H1 (cell line): ENCODE measurements around the gene ERC1. TPM values are rescaled to one million over a fixed set of nuclear protein-coding genes. Genes with fewer than 3 reads are reported as not detected.

Source experiments
- CTCF ChIA-PET: fragments of 300-600 bp; sonication (Branson Sonifier 250); formaldehyde crosslinking; loops from one replicate; lab custom pipeline; 2021; ENCODE audit not compliant: partially characterized antibody; lab: Charles Lee
- POLR2A ChIA-PET: fragments of 300-600 bp; sonication (Branson Sonifier 250); formaldehyde crosslinking; loops from one replicate; lab custom pipeline; 2021; ENCODE audit warnings: inconsistent platforms; ENCODE audit not compliant: partially characterized antibody; lab: Charles Lee
- DNase-seq, 2 experiments: peaks; one replicate each; pipeline versions ENCODE4 v3.0.0 to v3.0.0-alpha.2; 2010 to 2022; ENCODE audit warnings: low spot score in 2 of 2, low read depth in 1 of 2, mixed read lengths in 1 of 2
- FAIRE-seq: peaks from 2 replicates; lab custom pipeline; 2011; peaks lifted over from hg19 to GRCh38; lab: Jason Lieb, UNC
- H2AFZ ChIP-seq: 2 replicates; pipeline ENCODE4 v1.8.1; 2012; ENCODE audit warnings: low read length, inconsistent platforms
- H2AK5ac ChIP-seq: 2 replicates; pipeline ENCODE4 v1.6.1; 2013; ENCODE audit warnings: low read depth, low read length
- H2BK120ac ChIP-seq: replicated peaks from 2 replicates; pipeline ENCODE3; 2013; ENCODE audit warnings: low read depth, low read length, inconsistent platforms
- H2BK12ac ChIP-seq: 2 replicates; pipeline ENCODE4 v1.6.1; 2013; ENCODE audit warnings: low read depth, low read length
- H2BK15ac ChIP-seq: 2 replicates; pipeline ENCODE4 v1.6.1; 2013; ENCODE audit warnings: low read length
- H2BK20ac ChIP-seq: 2 replicates; pipeline ENCODE4 v1.6.1; 2013; ENCODE audit warnings: low read length
- H2BK5ac ChIP-seq: 2 replicates; pipeline ENCODE4 v1.6.1; 2013; ENCODE audit warnings: low read depth, low read length
- H3K14ac ChIP-seq: 2 replicates; pipeline ENCODE4 v1.6.1; 2013; ENCODE audit warnings: inconsistent platforms; ENCODE audit not compliant: insufficient read length
- H3K18ac ChIP-seq: 2 replicates; pipeline ENCODE4 v1.6.1; 2013; ENCODE audit warnings: low read length; ENCODE audit errors: extremely low read depth
- H3K23ac ChIP-seq: 2 replicates; pipeline ENCODE4 v1.6.1; 2013; ENCODE audit warnings: inconsistent platforms; ENCODE audit not compliant: insufficient read length
- H3K23me2 ChIP-seq: 2 replicates; pipeline ENCODE4 v1.6.1; 2013; ENCODE audit warnings: low read depth, low read length
- H3K27ac ChIP-seq: 2 replicates; pipeline ENCODE4 v1.6.1; 2011; ENCODE audit warnings: low read depth, low read length, inconsistent platforms
- H3K27me3 ChIP-seq, 4 experiments: replicated peaks in 1 of 4; 1 replicate in 1 of 4; 2 replicates in 3 of 4; pipeline versions ENCODE4 v1.6.1 to v1.8.1; 2011 to 2013; ENCODE audit warnings: low read length in 3 of 4, mild to moderate bottlenecking in 3 of 4, inconsistent platforms in 2 of 4, mixed read lengths in 2 of 4, moderate library complexity in 1 of 4; ENCODE audit not compliant: control insufficient read depth in 3 of 4, insufficient read depth in 3 of 4; ENCODE audit errors: extremely low read depth in 1 of 4
- H3K36me3 ChIP-seq, 4 experiments: 2 replicates each; pipeline versions ENCODE4 v1.6.1 to v1.8.1; 2011 to 2013; ENCODE audit warnings: mild to moderate bottlenecking in 4 of 4, low read length in 3 of 4, moderate library complexity in 2 of 4, control low read depth in 1 of 4, inconsistent platforms in 1 of 4; ENCODE audit not compliant: insufficient read depth in 4 of 4, control insufficient read depth in 2 of 4
- H3K4ac ChIP-seq: replicated peaks from 2 replicates; pipeline ENCODE3; 2013; ENCODE audit warnings: low read length, low read depth, mixed read lengths, inconsistent platforms; ENCODE audit not compliant: insufficient read length
- H3K4me1 ChIP-seq, 4 experiments: replicated peaks in 1 of 4; 1 replicate in 1 of 4; 2 replicates in 3 of 4; pipeline versions ENCODE4 v1.6.1 to v1.8.1; 2011 to 2013; ENCODE audit warnings: low read length in 3 of 4, inconsistent platforms in 2 of 4, mixed read lengths in 1 of 4; ENCODE audit not compliant: insufficient read depth in 4 of 4, control insufficient read depth in 3 of 4
- H3K4me2 ChIP-seq, 2 experiments: 2 replicates each; pipeline versions ENCODE4 v1.6.1 to v1.8.1; 2011 to 2013; ENCODE audit warnings: low read depth in 2 of 2, low read length in 2 of 2, control low read depth in 1 of 2, inconsistent platforms in 1 of 2, mild to moderate bottlenecking in 1 of 2; ENCODE audit not compliant: insufficient read depth in 1 of 2
- H3K4me3 ChIP-seq, 4 experiments: fragments of 200-600, 300-600 bp in 1 of 4; sonication (generic), shearing (Covaris generic), sonication (Bioruptor Twin) in 1 of 4; 2 replicates each; pipeline versions ENCODE4 v1.5.1 to v1.8.1; 2011 to 2016; ENCODE audit warnings: low read length in 4 of 4, low read depth in 3 of 4, control low read depth in 2 of 4, inconsistent platforms in 2 of 4, mild to moderate bottlenecking in 2 of 4, mixed read lengths in 1 of 4, moderate library complexity in 1 of 4; ENCODE audit not compliant: insufficient read depth in 2 of 4; ENCODE audit errors: extremely low read depth in 1 of 4
- H3K56ac ChIP-seq: replicated peaks from 2 replicates; pipeline ENCODE3; 2013; ENCODE audit warnings: low read depth, mild to moderate bottlenecking, mixed read lengths, low read length, inconsistent platforms; ENCODE audit not compliant: insufficient read length
- H3K79me1 ChIP-seq: 2 replicates; pipeline ENCODE4 v1.6.1; 2013; ENCODE audit warnings: low read depth, low read length, control low read depth
- H3K79me2 ChIP-seq, 2 experiments: 2 replicates each; pipeline versions ENCODE4 v1.6.1 to v1.8.1; 2012 to 2013; ENCODE audit warnings: low read length in 2 of 2, mild to moderate bottlenecking in 2 of 2, inconsistent platforms in 1 of 2; ENCODE audit not compliant: insufficient read depth in 2 of 2, control insufficient read depth in 1 of 2
- H3K9ac ChIP-seq, 4 experiments: replicated peaks in 1 of 4; 1 replicate in 1 of 4; 2 replicates in 3 of 4; pipeline versions ENCODE4 v1.6.1 to v1.8.1; 2011 to 2013; ENCODE audit warnings: low read depth in 3 of 4, low read length in 3 of 4, control low read depth in 2 of 4, mild to moderate bottlenecking in 2 of 4, moderate library complexity in 2 of 4, inconsistent platforms in 1 of 4; ENCODE audit errors: extremely low read depth in 1 of 4
- H3K9me3 ChIP-seq, 2 experiments: 2 replicates each; pipeline versions ENCODE4 v1.6.1 to v1.8.1; 2012 to 2013; ENCODE audit warnings: mild to moderate bottlenecking in 2 of 2, moderate library complexity in 2 of 2, control low read depth in 1 of 2, inconsistent platforms in 1 of 2, low read depth in 1 of 2, low read length in 1 of 2, mixed read lengths in 1 of 2; ENCODE audit not compliant: insufficient read depth in 2 of 2
- H4K20me1 ChIP-seq, 2 experiments: replicated peaks in 1 of 2; 2 replicates each; pipeline versions ENCODE3 to v1.8.1; 2011 to 2013; ENCODE audit warnings: inconsistent platforms in 2 of 2, low read length in 2 of 2, mild to moderate bottlenecking in 1 of 2; ENCODE audit not compliant: insufficient read depth in 2 of 2, control insufficient read depth in 1 of 2
- H4K5ac ChIP-seq: 2 replicates; pipeline ENCODE4 v1.6.1; 2013; ENCODE audit warnings: low read length, low read depth, mixed read lengths, inconsistent platforms; ENCODE audit not compliant: insufficient read length
- H4K8ac ChIP-seq: 2 replicates; pipeline ENCODE4 v1.8.0; 2013; ENCODE audit warnings: mild to moderate bottlenecking, moderate library complexity, low read length, inconsistent platforms; ENCODE audit not compliant: insufficient read depth; ENCODE audit errors: extremely low read depth
- H4K91ac ChIP-seq: replicated peaks from 2 replicates; pipeline ENCODE3; 2013; ENCODE audit warnings: low read length, mixed read lengths, inconsistent platforms; ENCODE audit not compliant: insufficient read length
- BACH1 ChIP-seq: IDR thresholded peaks from 2 replicates; pipeline ENCODE4 v1.6.1; 2012; ENCODE audit warnings: low read length, improper control_type of control experiment
- CHD1 ChIP-seq: IDR thresholded peaks from 2 replicates; pipeline ENCODE4 v1.6.1; 2012; ENCODE audit warnings: low read depth, low read length, improper control_type of control experiment
- CTBP2 ChIP-seq: IDR thresholded peaks from 2 replicates; pipeline ENCODE4 v1.7.0; 2011; ENCODE audit warnings: borderline replicate concordance, mild to moderate bottlenecking, moderate library complexity, mixed read lengths, low read length; ENCODE audit not compliant: insufficient read depth, insufficient read length
- EGR1 ChIP-seq: IDR thresholded peaks from 2 replicates; pipeline ENCODE4 v1.6.1; 2011; ENCODE audit warnings: low read depth, low read length, borderline replicate concordance
- EP300 ChIP-seq, 2 experiments: IDR thresholded peaks; 1 replicate in 1 of 2; 2 replicates in 1 of 2; pipeline ENCODE4 v1.6.1; 2011 to 2012; ENCODE audit warnings: low read depth in 2 of 2, low read length in 2 of 2, mild to moderate bottlenecking in 2 of 2, borderline replicate concordance in 1 of 2, inconsistent platforms in 1 of 2, moderate library complexity in 1 of 2
- KDM4A ChIP-seq: IDR thresholded peaks from one replicate; pipeline ENCODE4 v1.7.1; 2012; ENCODE audit warnings: low read depth, mild to moderate bottlenecking, moderate library complexity, low read length, inconsistent platforms; ENCODE audit not compliant: severe bottlenecking
- SIRT6 ChIP-seq: IDR thresholded peaks from one replicate; pipeline ENCODE4 v1.7.1; 2012; ENCODE audit warnings: low read length, inconsistent platforms
- ZNF274 ChIP-seq: IDR thresholded peaks from 2 replicates; pipeline ENCODE4 v1.7.0; 2012; ENCODE audit warnings: low read length, borderline replicate concordance; ENCODE audit errors: extremely low read depth
- WGBS, 2 experiments: shearing (Covaris generic) in 1 of 2; methylation state at CpG; one replicate each; pipeline versions ENCODE4 v1.1.6 to v1.1.7; 2013 to 2015; ENCODE audit warnings: low lambda C conversion rate in 2 of 2, mixed read lengths in 2 of 2, inconsistent platforms in 1 of 2, low coverage in 1 of 2, missing lambda C conversion rate in 1 of 2; ENCODE audit not compliant: insufficient replicate concordance in 2 of 2, insufficient coverage in 1 of 2, insufficient read length in 1 of 2; ENCODE audit errors: extremely low coverage in 1 of 2, missing lambda C conversion rate in 1 of 2; 5-methylcytosine and 5-hydroxymethylcytosine counted together
- polyA plus RNA-seq, 7 experiments: library from polyadenylated mRNA; depleted of rRNA in 3 of 7; stranded (reverse) in 5 of 7; unstranded in 2 of 7; fragments of >200 nt in 5 of 7; fragments of 200-250 nt in 2 of 7; gene quantifications; 1 replicate in 5 of 7; 2 replicates in 1 of 7; 4 replicates in 1 of 7; pipeline versions ENCODE4 v1.2.1 to v1.2.3, GENCODE V29; 2011 to 2013; ENCODE audit warnings: missing spikeins in 2 of 7, mixed read lengths in 2 of 7
- total RNA-seq: library from RNA; stranded (reverse); fragmentation: NEBNext Ultra II Directional; extraction: Animal tissue kit (Norgen Biotek cat#: 25700); gene quantifications from 2 replicates; pipeline ENCODE4 v1.2.1, GENCODE V29; 2021

The ERC1 gene
- total and polyA plus RNA-seq, 2 of the 8 experiments (the other 6 are each of a cell fraction or from before 2014, with no cell fraction given): 7.8 to 45.7 TPM

DNA sequence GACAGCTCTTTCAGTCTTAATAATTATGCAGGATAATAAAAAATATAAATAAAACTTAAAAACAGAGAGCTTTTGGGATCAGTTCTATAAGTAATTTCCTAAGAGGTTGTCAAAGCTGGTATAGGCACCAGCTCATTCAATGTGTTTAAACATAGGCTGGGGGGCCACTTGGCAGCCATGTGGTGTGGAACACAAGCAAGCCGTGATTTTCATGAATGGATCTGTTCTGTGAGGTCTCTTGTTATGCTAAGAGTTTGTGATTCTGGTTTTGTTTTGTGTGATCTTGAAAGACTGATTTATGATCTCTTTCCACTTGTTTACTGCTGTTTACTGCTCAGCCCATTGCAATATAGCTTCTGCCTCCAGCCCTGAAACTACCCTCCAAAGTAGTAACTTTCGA is 362.4 kb downstream of the ERC1 start:
- Histone ChIP-seq H3K79me1 (no peaks in the 10 kb centered on the region), H3K27me3 (no peaks in the 10 kb centered on the region), H3K4me1 (no peaks in the 10 kb centered on the region), H3K23ac (no peak overlapping the region), H3K23me2 (no peaks in the 10 kb centered on the region), H3K9me3 (no peaks in the 10 kb centered on the region), H2BK120ac (no peak overlapping the region), H3K9ac (no peak overlapping the region), H4K20me1 (peaks cover 0 to 2% of the 10 kb centered on the region in 2 experiments), H3K4me2 (no peak overlapping the region), H4K91ac (no peak overlapping the region), H3K4me3 (no peak overlapping the region), H2AK5ac (no peak overlapping the region), H3K36me3 (no peaks in the 10 kb centered on the region), H3K56ac (no peak overlapping the region), H4K8ac (no peak overlapping the region), H2BK20ac (no peak overlapping the region), H3K18ac (no peak overlapping the region), H2BK15ac (no peak overlapping the region), H2BK5ac (no peak overlapping the region), H2AFZ (no peak overlapping the region), H3K4ac (no peak overlapping the region), H3K79me2 (no peaks in the 10 kb centered on the region), H2BK12ac (no peak overlapping the region), H3K14ac (no peak overlapping the region), H3K27ac (no peak overlapping the region), H4K5ac (no peak overlapping the region)
- FAIRE-seq: no peak
- 92% methylated on average over 2 of the region's 2 CpGs; no CpG with 5 or more reads in 1 of the 2 experiments for WGBS, 2 experiments
- POLR2A ChIA-PET: no interaction called here
- DNase-seq: no peak
- CTCF ChIA-PET: interaction anchor here (0.5 to 1.6 kb wide), 2 partner anchors 11 to 69 kb away, joined by 3 to 4 read pairs; no protein-coding TSS in a partner anchor
- TF ChIP-seq EGR1 (no peak), EP300 (IDR thresholded peaks at IDR 0.05; ENCODE audit: borderline replicate concordance in 1 of 2, low read depth in 2 of 2, low read length in 2 of 2) (no peak), ZNF274 (no peak), SIRT6 (no peak), CTBP2 (no peak), KDM4A (no peak), CHD1 (no peak), BACH1 (no peak)
